Left renal cortex interstitium (tissue), 4 donors: ENCODE results near the gene MEIOC. TPM values are rescaled to one million over a fixed set of nuclear protein-coding genes. Genes with fewer than 3 reads are reported as not detected.
"Not testable (repeated sequence)": the region's sequence is repeated elsewhere in the genome, so short reads cannot be mapped to it uniquely, and the experiment has no call there.

Experiments used
- DNase-seq, 4 donors: peaks; one replicate each; pipeline ENCODE4 v3.0.0-alpha.2; 2013; ENCODE audit warnings: low read depth in 4 of 4, low spot score in 2 of 4, missing footprints in 1 of 4
- polyA plus RNA-seq, 4 donors: library from polyadenylated mRNA; unstranded; fragments of 120-200 nt; gene quantifications; one replicate each; pipeline ENCODE4 v1.2.1, GENCODE V29; 2013; ENCODE audit not compliant: insufficient read length in 4 of 4

MEIOC gene
- polyA plus RNA-seq, 4 donors, result 0.75 to 2.9 (median 1.7) TPM

GRCh38 chr17:44646280-44646679 is 10.0 kb upstream of the MEIOC start:
- DNase-seq, result no peak

GRCh38 chr17:44647736-44648135 is 8.5 kb upstream of the MEIOC start:
- no peak for DNase-seq

GRCh38 chr17:44648963-44649362 is 7.3 kb upstream of the MEIOC start:
- DNase-seq, result no peak

- DNase-seq, result no peak
These were observed 5.0 kb upstream of the MEIOC start for GRCh38 chr17:44651228-44651627.

GRCh38 chr17:44652727-44653126 is 3.5 kb upstream of the MEIOC start:
- DNase-seq, result no peak

- DNase-seq, result no peak
These were observed 2.9 kb upstream of the MEIOC start for GRCh38 chr17:44653384-44653783.

- no peak for DNase-seq
These were observed 2.3 kb upstream of the MEIOC start for GRCh38 chr17:44653954-44654353.

GRCh38 chr17:44661835-44662234 is 5.6 kb downstream of the MEIOC start:
- DNase-seq, result no peak

- no peak for DNase-seq
These were observed 6.8 kb downstream of the MEIOC start for GRCh38 chr17:44663095-44663494.

GRCh38 chr17:44664867-44665266 is 8.6 kb downstream of the MEIOC start:
- no peak for DNase-seq

GRCh38 chr17:44666006-44666405 is 9.7 kb downstream of the MEIOC start:
- DNase-seq, result no peak

GRCh38 chr17:44672479-44673093 is 16.3 kb downstream of the MEIOC start:
- no peak for DNase-seq

GRCh38 chr17:44673893-44674292 is 17.6 kb downstream of the MEIOC start:
- DNase-seq, result no peak

GRCh38 chr17:44677136-44677535 is 20.9 kb downstream of the MEIOC start:
- DNase-seq, result no peak

- not testable (repeated sequence) for DNase-seq
These were observed 27.0 kb downstream of the MEIOC start for GRCh38 chr17:44683303-44683702.

- no peak for DNase-seq
These were observed 31.5 kb downstream of the MEIOC start for GRCh38 chr17:44687756-44688155.

GRCh38 chr17:44688200-44688599 is 31.9 kb downstream of the MEIOC start:
- DNase-seq, result no peak

- DNase-seq, result no peak
These were observed 32.6 kb downstream of the MEIOC start for GRCh38 chr17:44688675-44689476.

GRCh38 chr17:44689477-44690217 is 33.4 kb downstream of the MEIOC start, which contains the start of gene CCDC43:
Gene CCDC43 (minus strand): TSS chr17:44689776. CDS start chr17:44689753, 23 bp downstream.
- peak; percentile 76 to 89 (median 80) for DNase-seq

- not testable (repeated sequence) for DNase-seq
These were observed 34.6 kb downstream of the MEIOC start for GRCh38 chr17:44690746-44691306.

- DNase-seq, result no peak
These were observed 37.3 kb downstream of the MEIOC start for GRCh38 chr17:44693609-44694008.
